BLaER1 (cell line): ENCODE data around the gene SLC17A5.
"Not testable (repeated sequence)": the region's sequence is repeated elsewhere in the genome, so short reads cannot be mapped to it uniquely, and the experiment has no call there.

Experiments used
- H3K27ac ChIP-seq: shearing (Covaris generic); formaldehyde crosslinking; 2 replicates; pipeline ENCODE4 v1.8.1; 2022
- H3K27me3 ChIP-seq: shearing (Covaris generic); formaldehyde crosslinking; 2 replicates; pipeline ENCODE4 v1.8.1; 2022
- H3K36me3 ChIP-seq: shearing (Covaris generic); formaldehyde crosslinking; 2 replicates; pipeline ENCODE4 v1.8.1; 2022
- H3K4me1 ChIP-seq: shearing (Covaris generic); formaldehyde crosslinking; 2 replicates; pipeline ENCODE4 v1.8.1; 2022
- H3K4me2 ChIP-seq: shearing (Covaris generic); formaldehyde crosslinking; 2 replicates; pipeline ENCODE4 v1.8.1; 2022
- H3K4me3 ChIP-seq: shearing (Covaris generic); formaldehyde crosslinking; 2 replicates; pipeline ENCODE4 v1.8.1; 2022
- H3K9ac ChIP-seq: shearing (Covaris generic); formaldehyde crosslinking; 2 replicates; pipeline ENCODE4 v1.8.1; 2022
- H3K9me3 ChIP-seq: shearing (Covaris generic); formaldehyde crosslinking; 2 replicates; pipeline ENCODE4 v1.8.1; 2022
- H4K20me1 ChIP-seq: shearing (Covaris generic); formaldehyde crosslinking; 2 replicates; pipeline ENCODE4 v1.8.1; 2022
- Cebpa-rat ChIP-seq: shearing (Covaris generic); IDR thresholded peaks from 2 replicates; pipeline ENCODE4 v1.8.1; 2022

Gene SLC17A5

DNA sequence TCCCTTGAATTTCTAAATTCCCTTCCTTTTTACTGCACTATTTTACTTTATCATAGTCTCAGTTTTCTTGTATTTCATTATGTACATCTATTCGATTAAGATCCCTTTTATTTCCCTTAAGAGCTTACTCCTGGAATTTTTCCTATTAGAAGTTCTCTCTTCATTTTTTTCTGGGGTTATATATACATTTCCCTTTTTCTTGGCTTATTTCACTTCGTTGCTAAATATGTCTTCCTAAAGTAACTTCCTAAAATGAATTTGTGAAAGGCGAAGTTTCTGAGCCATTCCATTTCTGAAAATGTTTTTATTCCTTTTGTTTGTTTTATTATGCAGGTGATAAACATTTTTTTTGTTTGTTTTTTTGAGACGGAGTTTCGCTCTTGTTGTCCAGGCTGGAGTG is 36.3 kb upstream of the SLC17A5 start:
- H3K4me1 ChIP-seq: no peaks in the 10 kb centered on the region
- TF ChIP-seq Cebpa-rat: no peak
- no peak overlapping the region for H3K27ac ChIP-seq
- H3K27me3 ChIP-seq: peaks cover 15% of the 10 kb centered on the region
- no peak overlapping the region for H3K4me2 ChIP-seq
- H3K9me3 ChIP-seq: peaks cover 8% of the 10 kb centered on the region; the same call in 1 of the 2 replicates
- H3K9ac ChIP-seq: no peak overlapping the region
- H4K20me1 ChIP-seq: no peaks in the 10 kb centered on the region
- no peak overlapping the region for H3K4me3 ChIP-seq
- no peaks in the 10 kb centered on the region for H3K36me3 ChIP-seq

DNA sequence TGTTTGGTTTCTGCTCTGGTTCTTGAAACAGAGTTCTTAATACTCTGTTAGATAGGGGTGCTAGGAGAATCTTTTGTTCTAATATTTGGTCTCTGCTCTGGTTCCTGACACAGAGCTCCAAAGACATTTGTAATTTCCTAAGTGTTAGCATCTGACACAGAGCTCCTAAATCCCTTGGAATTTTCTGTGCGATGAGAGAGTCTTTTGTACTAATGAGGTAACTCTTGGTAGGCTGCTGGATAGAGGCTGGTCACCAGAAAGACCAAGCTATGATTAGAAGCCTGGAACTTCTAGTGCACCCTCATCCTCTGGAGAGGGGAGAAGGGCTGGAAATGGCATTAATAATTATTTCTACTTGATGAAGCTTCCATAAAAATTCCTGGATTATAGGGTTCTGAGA is 34.6 kb upstream of the SLC17A5 start:
- no peak overlapping the region for H3K4me2 ChIP-seq
- H3K36me3 ChIP-seq: no peaks in the 10 kb centered on the region
- no peak overlapping the region for H3K9ac ChIP-seq
- no peaks in the 10 kb centered on the region for H4K20me1 ChIP-seq
- no peaks in the 10 kb centered on the region for H3K4me1 ChIP-seq
- no peaks in the 10 kb centered on the region for H3K27me3 ChIP-seq
- H3K27ac ChIP-seq: no peak overlapping the region
- TF ChIP-seq Cebpa-rat: no peak
- peaks cover 12% of the 10 kb centered on the region for H3K9me3 ChIP-seq
- no peak overlapping the region for H3K4me3 ChIP-seq

DNA sequence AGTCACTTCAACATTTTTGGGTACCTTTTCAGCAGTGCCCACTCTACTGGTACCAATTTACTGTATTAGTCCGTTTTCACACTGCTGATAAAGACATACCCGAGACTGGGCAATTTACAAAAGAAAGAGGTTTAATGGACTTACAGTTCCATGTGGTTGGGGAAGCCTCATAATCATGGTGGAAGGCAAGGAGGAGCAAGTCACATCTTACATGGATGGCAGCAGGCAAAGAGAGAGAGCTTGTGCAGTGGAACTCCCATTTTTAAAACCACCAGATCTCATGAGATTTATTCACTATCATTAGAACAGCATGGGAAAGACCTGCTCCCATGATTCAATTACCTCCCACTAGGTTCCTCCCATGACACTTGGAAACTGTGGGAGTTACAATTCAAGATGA is 29.8 kb upstream of the SLC17A5 start:
- not testable (repeated sequence) for H3K27me3 ChIP-seq, H3K4me2 ChIP-seq, H4K20me1 ChIP-seq, H3K27ac ChIP-seq, H3K4me1 ChIP-seq, H3K36me3 ChIP-seq, H3K4me3 ChIP-seq, H3K9ac ChIP-seq
- peaks cover 24% of the 10 kb centered on the region for H3K9me3 ChIP-seq

DNA sequence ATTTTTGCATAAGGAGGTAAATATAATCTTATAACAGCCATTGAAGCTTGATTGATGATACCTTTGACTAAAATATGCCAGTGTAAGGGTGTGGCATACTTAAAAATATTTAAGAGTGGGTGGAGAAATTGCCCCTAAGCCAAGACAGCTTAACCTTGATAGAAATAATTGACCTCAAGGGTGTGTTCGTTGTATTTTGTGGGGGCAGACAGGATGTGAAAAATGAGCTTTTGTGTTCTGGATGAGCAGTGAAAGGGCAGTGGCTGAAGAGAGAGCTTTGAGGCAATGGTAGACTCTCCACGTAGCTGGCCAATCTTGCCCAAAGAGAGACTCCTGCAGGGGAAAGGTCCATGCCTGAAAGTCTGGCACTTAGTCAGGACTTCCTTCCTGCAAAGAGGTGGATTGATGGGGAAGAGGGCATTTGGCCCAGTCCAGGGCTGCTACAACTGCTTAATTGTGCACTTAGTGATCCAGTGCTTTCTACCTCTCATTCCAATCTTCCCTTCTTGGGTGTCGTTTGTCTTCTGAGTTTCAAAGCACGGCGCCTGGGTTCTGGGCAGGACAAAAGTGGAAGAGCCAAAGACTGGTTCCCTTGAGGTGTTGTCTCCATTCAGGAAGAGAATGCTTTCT is 26.6 kb upstream of the SLC17A5 start:
- no peak overlapping the region for H3K27ac ChIP-seq
- H3K4me3 ChIP-seq: no peak overlapping the region
- H3K9me3 ChIP-seq: peaks cover 24% of the 10 kb centered on the region
- no peaks in the 10 kb centered on the region for H3K36me3 ChIP-seq
- no peaks in the 10 kb centered on the region for H3K4me1 ChIP-seq
- H3K4me2 ChIP-seq: no peak overlapping the region
- no peaks in the 10 kb centered on the region for H4K20me1 ChIP-seq
- no peaks in the 10 kb centered on the region for H3K27me3 ChIP-seq
- TF ChIP-seq Cebpa-rat: no peak
- H3K9ac ChIP-seq: no peak overlapping the region

DNA sequence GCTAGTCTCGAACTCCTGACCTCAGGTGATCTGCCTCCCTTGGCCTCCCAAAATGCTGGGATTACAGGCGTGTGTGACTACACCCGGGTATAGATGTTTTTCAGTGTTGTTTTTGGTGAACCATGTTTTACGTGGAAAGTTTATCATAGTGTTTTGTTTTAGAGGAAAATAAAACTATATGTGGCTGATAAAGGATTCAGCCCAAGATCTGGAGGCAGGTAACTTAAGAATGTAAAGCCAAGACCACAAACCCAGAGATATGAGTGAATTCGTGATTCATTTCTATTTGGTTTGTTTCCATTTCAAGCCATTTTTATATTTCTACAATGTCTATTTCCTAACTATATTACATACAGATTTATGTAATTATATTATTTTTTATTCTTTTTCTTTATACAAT is 26.1 kb upstream of the SLC17A5 start:
- H4K20me1 ChIP-seq, H3K36me3 ChIP-seq, H3K27me3 ChIP-seq, H3K9ac ChIP-seq, H3K27ac ChIP-seq, H3K4me3 ChIP-seq, H3K4me1 ChIP-seq, H3K4me2 ChIP-seq: not testable (repeated sequence)
- H3K9me3 ChIP-seq: peaks cover 24% of the 10 kb centered on the region

DNA sequence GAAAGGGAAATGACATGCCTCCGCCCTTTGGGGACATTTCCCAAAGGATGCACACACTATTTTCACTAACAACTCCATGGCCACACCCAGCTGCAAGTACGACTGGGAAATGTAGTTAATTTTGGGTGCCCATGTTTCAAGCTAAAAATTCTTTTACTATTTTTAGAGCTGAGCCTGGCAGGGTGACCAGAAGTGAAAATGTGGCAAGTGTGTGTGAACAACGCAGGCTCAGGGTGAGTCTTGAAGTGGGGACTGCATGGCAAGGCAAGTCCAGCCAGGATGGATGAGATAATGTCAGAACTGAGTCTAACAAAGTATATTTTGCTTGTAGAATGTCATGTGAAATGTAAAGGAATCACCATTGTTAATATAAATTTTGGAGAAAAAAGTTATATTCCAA is 25.2 kb upstream of the SLC17A5 start:
- H4K20me1 ChIP-seq: no peaks in the 10 kb centered on the region
- H3K36me3 ChIP-seq: no peaks in the 10 kb centered on the region
- TF ChIP-seq Cebpa-rat: no peak
- H3K4me1 ChIP-seq: no peaks in the 10 kb centered on the region
- H3K9me3 ChIP-seq: peaks cover 18% of the 10 kb centered on the region
- no peak overlapping the region for H3K27ac ChIP-seq
- H3K4me2 ChIP-seq: peak overlapping the region; percentile 17; the same call in 1 of the 2 replicates
- H3K27me3 ChIP-seq: no peaks in the 10 kb centered on the region
- no peak overlapping the region for H3K9ac ChIP-seq
- H3K4me3 ChIP-seq: no peak overlapping the region

DNA sequence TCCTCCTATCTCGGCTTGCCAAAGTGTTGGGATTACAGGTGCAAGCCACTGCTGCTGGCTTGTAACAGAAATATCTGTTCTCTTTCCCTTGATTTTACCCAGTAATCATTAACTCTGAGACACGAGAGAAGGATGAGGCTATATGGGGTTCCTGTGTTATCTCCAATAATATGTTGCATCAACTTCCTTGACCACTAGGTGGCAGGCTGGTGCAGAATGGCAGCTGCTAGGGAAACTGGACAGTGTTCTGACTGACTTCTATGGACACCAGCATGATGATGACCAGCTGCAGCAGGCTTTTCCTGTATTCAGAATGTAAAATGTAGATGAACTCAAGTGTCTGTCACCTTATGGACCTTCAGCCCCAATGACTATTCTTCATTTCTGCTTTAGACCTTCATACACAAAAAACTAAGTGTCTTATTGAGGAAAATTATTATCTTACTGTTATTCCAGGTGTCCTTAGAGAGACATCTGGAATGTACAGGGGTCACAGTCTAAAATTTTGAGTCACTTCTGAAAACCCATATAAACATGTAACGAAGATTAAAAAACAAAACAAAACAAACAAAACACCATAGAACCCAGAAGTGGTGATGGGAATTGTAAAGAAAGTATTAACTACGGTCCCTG is 21.8 kb upstream of the SLC17A5 start:
- Histone ChIP-seq H4K20me1 (no peaks in the 10 kb centered on the region), H3K9ac (no peak overlapping the region), H3K9me3 (no peaks in the 10 kb centered on the region), H3K4me1 (peaks cover 10% of the 10 kb centered on the region), H3K4me3 (no peak overlapping the region), H3K36me3 (no peaks in the 10 kb centered on the region), H3K4me2 (no peak overlapping the region), H3K27me3 (no peaks in the 10 kb centered on the region), H3K27ac (no peak overlapping the region)
- TF ChIP-seq Cebpa-rat: no peak

DNA sequence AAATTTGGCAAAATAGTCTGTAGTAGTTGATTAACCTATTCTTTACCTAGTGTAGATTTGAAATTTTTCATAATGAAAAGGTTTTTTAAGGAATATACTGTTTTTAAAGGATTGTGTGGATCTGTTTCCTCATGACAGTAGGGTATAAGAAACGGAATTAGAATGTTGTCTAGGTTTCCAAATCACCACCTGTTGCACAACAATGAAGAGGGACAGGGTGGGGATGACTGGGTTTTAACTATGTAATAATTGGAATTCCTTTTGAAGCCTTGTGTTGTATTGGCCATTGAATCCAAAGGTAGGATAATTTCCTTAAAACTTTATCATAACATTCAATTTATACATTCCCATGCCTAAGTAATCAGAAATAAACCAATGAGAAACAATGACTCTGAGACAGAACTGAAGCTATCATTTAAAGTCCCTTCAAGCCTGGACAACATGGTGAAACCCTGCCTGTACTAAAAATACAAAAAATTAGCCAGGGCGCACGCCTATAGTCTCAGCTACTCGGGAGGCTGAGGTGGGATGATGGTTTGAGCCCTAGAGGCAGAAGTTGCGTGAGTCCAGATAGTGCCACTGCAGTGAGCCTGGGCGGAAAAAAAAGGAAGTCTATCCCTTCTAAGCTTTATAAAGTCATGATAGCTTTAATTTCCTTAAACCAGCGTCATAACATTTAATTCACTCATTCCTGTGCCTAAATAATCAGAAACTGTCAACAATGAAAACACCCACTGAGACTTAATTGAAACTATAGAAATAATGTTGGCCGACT is 18.3 kb upstream of the SLC17A5 start:
- no peak overlapping the region for H3K27ac ChIP-seq
- H3K9ac ChIP-seq: no peak overlapping the region
- H3K9me3 ChIP-seq: no peaks in the 10 kb centered on the region
- peaks cover 10% of the 10 kb centered on the region for H3K4me1 ChIP-seq
- H3K4me2 ChIP-seq: 0 out of 2 replicates have a peak overlapping the region, but pooled peaks have one; percentile 44
- no peak for TF ChIP-seq Cebpa-rat
- H3K36me3 ChIP-seq: no peaks in the 10 kb centered on the region
- no peaks in the 10 kb centered on the region for H4K20me1 ChIP-seq
- H3K4me3 ChIP-seq: no peak overlapping the region
- no peaks in the 10 kb centered on the region for H3K27me3 ChIP-seq

DNA sequence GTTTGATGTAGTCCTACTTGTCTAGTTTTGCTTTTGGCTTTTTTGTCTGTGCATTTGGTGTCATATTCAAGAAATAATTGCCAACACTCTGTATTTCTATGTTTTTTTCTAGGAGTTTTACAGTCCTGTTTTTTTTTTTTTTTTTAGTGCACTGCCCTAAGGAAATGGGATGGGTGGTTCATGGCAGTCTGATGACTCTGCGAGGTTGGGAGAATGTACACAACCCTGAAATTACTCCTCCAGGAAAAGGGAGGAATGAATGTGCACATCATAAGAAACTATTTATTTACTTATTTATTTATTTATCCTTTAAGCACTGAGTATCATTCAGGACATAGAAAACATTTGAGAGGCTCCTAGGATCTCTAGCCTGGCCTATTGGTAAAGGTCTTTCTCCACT is 15.2 kb upstream of the SLC17A5 start:
- Histone ChIP-seq H3K9ac (no peak overlapping the region), H3K9me3 (no peaks in the 10 kb centered on the region), H4K20me1 (no peaks in the 10 kb centered on the region), H3K36me3 (no peaks in the 10 kb centered on the region), H3K4me1 (peaks cover 10% of the 10 kb centered on the region), H3K27ac (no peak overlapping the region), H3K4me3 (no peak overlapping the region), H3K4me2 (no peak overlapping the region), H3K27me3 (no peaks in the 10 kb centered on the region)
- TF ChIP-seq Cebpa-rat: no peak

DNA sequence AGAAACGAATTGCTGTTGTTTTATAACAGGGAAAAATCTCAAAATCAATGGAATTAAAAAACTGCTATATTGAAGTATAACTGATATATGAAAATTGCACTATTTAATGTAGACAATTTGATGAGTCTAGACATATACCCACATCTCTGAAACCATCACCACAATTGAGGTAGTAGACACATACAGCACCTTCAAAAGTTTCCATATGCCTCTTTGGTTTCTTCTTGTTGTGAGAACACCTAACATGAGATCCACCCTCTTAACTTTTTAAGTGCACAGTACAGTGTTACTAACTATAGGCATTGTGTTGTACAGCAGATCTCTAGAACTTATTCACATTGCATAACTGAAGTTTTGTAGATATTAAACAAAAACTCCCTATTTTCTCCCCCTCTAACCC is 14.0 kb upstream of the SLC17A5 start:
- H3K27me3 ChIP-seq: no peaks in the 10 kb centered on the region
- no peak overlapping the region for H3K9ac ChIP-seq
- no peaks in the 10 kb centered on the region for H4K20me1 ChIP-seq
- no peaks in the 10 kb centered on the region for H3K36me3 ChIP-seq
- H3K27ac ChIP-seq: no peak overlapping the region
- H3K4me1 ChIP-seq: peaks cover 5% of the 10 kb centered on the region
- no peaks in the 10 kb centered on the region for H3K9me3 ChIP-seq
- TF ChIP-seq Cebpa-rat: no peak
- no peak overlapping the region for H3K4me3 ChIP-seq
- no peak overlapping the region for H3K4me2 ChIP-seq
